K562 (cell line): ENCODE measurements around the gene CNOT1. TPM values are rescaled to one million over a fixed set of nuclear protein-coding genes. Genes with fewer than 3 reads are reported as not detected.

Experiments used
- CBFA2T3 ChIP-seq: fragments of 450-650 bp; IDR thresholded peaks from 2 replicates; pipeline ENCODE4 v1.6.1; 2017
- CBX3 ChIP-seq, 2 experiments: IDR thresholded peaks; 1 replicate in 1 of 2; 2 replicates in 1 of 2; pipeline ENCODE4 v1.6.1; 2012; ENCODE audit warnings: inconsistent platforms in 2 of 2, low read length in 2 of 2, borderline replicate concordance in 1 of 2, control low read depth in 1 of 2
- MEF2A ChIP-seq: IDR thresholded peaks from 2 replicates; pipeline ENCODE4 v1.6.1; 2011; ENCODE audit warnings: low read depth, mild to moderate bottlenecking, low read length, moderate library complexity; ENCODE audit not compliant: control insufficient read depth
- NR4A1 ChIP-seq, 2 experiments: fragments of 250-450 bp in 1 of 2; fragments of 450-650 bp in 1 of 2; sonication (Bioruptor Pico) in 1 of 2; IDR thresholded peaks; 2 replicates each; pipeline versions ENCODE4 v1.4.0 to v1.6.1; 2016 to 2020; ENCODE audit warnings: mild to moderate bottlenecking in 2 of 2, missing compliant biosample characterization in 1 of 2, missing genetic modification characterization in 1 of 2, moderate library complexity in 1 of 2
- PHF20 ChIP-seq: fragments of 450-650 bp; IDR thresholded peaks from 2 replicates; pipeline ENCODE4 v1.6.1; 2018; ENCODE audit not compliant: partially characterized antibody
- PHTF2 ChIP-seq: fragments of 250-450 bp; sonication (Bioruptor Pico); IDR thresholded peaks from 2 replicates; pipeline ENCODE4 v1.5.0; 2021; ENCODE audit warnings: mild to moderate bottlenecking
- SIRT6 ChIP-seq: IDR thresholded peaks from one replicate; pipeline ENCODE4 v1.6.1; 2012; ENCODE audit warnings: low read depth, mild to moderate bottlenecking, control low read depth, inconsistent platforms, low read length, moderate library complexity
- ZFP30 ChIP-seq: fragments of 250-450 bp; sonication (Bioruptor Pico); IDR thresholded peaks from 2 replicates; pipeline ENCODE4 v1.8.0; 2022; ENCODE audit warnings: moderate library complexity, mild to moderate bottlenecking, inconsistent platforms, borderline replicate concordance
- ZNF143 ChIP-seq: sonication (generic); formaldehyde crosslinking; IDR thresholded peaks from 2 replicates; pipeline ENCODE4 v1.9.0; 2022; ENCODE audit warnings: mild to moderate bottlenecking, missing genetic modification reagents
- ZNF561 ChIP-seq: fragments of 450-650 bp; formaldehyde crosslinking; conservative IDR thresholded peaks from 2 replicates; pipeline ENCODE4 v1.4.0; 2020; ENCODE audit warnings: mild to moderate bottlenecking, moderate library complexity
- polyA plus RNA-seq, 8 experiments: library from polyadenylated mRNA; depleted of rRNA in 4 of 8; stranded (reverse) in 5 of 8; unstranded in 3 of 8; fragments of >200 nt; fragmentation: Nextera tagmentation in 2 of 8; fragmentation: Illumina TruSeq in 1 of 8; extraction: Ambion mirVana in 2 of 8; extraction: Trizol in 1 of 8; gene quantifications; 2 replicates each; pipeline versions ENCODE4 v1.2.1 to v1.2.3, GENCODE V29; 2011 to 2014; ENCODE audit warnings: inconsistent platforms in 1 of 8, missing spikeins in 1 of 8
- total RNA-seq, 7 experiments: library from RNA; depleted of rRNA in 6 of 7; stranded (reverse); fragments of >200 nt in 6 of 7; fragmentation: Illumina TruSeq in 2 of 7; extraction: Trizol in 2 of 7; gene quantifications; 2 replicates each; pipeline versions ENCODE4 v1.2.1 to v1.2.3, GENCODE V29; 2011 to 2021; ENCODE audit warnings: low replicate concordance in 1 of 7
- TF ChIP-seq, protein P1 (sequence below): sonication (generic); formaldehyde crosslinking; IDR thresholded peaks from 2 replicates; pipeline ENCODE4 v1.8.0; 2022; ENCODE audit warnings: missing genetic modification reagents, mild to moderate bottlenecking, borderline replicate concordance
- TF ChIP-seq, protein P2 (sequence below): fragments of 250-450 bp; sonication (Bioruptor Pico); IDR thresholded peaks from 2 replicates; pipeline ENCODE4 v1.8.0; 2021; ENCODE audit warnings: borderline replicate concordance, mild to moderate bottlenecking, moderate library complexity; ENCODE audit not compliant: poor library complexity, severe bottlenecking
- TF ChIP-seq, protein P3 (sequence below): fragments of 450-650 bp; IDR thresholded peaks from 2 replicates; pipeline ENCODE4 v1.6.1; 2016; ENCODE audit warnings: low read depth
- TF ChIP-seq, protein P4 (sequence below): sonication (generic); formaldehyde crosslinking; IDR thresholded peaks from 2 replicates; pipeline ENCODE4 v1.8.1; 2023; ENCODE audit warnings: mild to moderate bottlenecking, missing genetic modification reagents, moderate library complexity

Gene CNOT1
- total and polyA plus RNA-seq, 9 of the 15 experiments (the other 6 are each of a cell fraction or from before 2014, with no cell fraction given) = 110 to 270 (median 220) TPM

DNA sequence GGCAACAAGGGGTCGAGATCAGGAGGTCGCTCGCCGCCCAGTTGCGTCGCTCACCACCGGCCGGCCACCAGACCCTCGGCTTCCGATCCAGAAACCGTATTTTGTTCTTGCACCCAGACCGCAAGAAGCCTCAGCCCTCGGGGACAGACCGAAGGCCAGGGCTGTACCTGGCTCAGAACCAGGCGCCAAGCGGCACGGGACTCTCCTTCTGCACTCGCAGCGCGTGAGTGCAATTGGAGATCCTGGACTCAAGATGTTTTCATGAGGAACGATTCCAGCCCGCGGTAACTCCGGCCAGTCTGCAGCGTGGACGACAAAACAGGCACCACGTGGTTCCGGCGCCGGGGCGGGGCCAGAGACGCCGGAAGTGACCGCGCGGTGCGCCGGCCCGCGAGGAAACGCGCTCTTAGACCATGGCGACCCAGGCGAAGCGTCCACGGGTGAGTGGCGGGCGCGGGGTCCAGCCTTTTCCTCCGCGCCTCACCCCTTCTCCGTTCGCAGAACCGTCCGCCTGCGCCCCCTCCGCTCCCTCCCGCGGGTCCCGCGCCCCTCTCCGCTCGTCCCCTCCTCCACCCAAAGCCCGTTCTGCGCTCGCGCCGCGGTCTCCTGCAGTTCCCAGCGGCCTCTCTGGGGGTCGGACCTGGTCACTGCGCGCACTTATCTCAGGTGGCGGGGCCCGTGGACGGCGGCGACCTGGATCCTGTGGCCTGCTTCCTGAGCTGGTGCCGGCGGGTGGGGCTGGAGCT, 114.3 kb downstream of the CNOT1 start, which contains the start of gene SETD6 (continued):
- TF ChIP-seq NR4A1 (CRISPR knock-in tag; IDR thresholded peaks at IDR 0.05) (no peak), NR4A1 (tag; IDR thresholded peaks at IDR 0.05) (no peak), PHTF2 (CRISPR knock-in tag) (no peak), CBFA2T3 (0 out of 2 replicates have a peak, but pooled peaks have one; percentile 7), SIRT6 (no peak), ZNF143 (CRISPR knock-in tag) (0 out of 2 replicates have a peak, but pooled peaks have one; percentile 44), CBX3 (IDR thresholded peaks at IDR 0.05; ENCODE audit: borderline replicate concordance in 1 of 2, low read length in 2 of 2) (no peak), ZFP30 (CRISPR knock-in tag) (no peak), ZNF561 (CRISPR knock-in tag) (no peak), PHF20 (peak; percentile 80), MEF2A (no peak)
- TF ChIP-seq, protein P1, sequence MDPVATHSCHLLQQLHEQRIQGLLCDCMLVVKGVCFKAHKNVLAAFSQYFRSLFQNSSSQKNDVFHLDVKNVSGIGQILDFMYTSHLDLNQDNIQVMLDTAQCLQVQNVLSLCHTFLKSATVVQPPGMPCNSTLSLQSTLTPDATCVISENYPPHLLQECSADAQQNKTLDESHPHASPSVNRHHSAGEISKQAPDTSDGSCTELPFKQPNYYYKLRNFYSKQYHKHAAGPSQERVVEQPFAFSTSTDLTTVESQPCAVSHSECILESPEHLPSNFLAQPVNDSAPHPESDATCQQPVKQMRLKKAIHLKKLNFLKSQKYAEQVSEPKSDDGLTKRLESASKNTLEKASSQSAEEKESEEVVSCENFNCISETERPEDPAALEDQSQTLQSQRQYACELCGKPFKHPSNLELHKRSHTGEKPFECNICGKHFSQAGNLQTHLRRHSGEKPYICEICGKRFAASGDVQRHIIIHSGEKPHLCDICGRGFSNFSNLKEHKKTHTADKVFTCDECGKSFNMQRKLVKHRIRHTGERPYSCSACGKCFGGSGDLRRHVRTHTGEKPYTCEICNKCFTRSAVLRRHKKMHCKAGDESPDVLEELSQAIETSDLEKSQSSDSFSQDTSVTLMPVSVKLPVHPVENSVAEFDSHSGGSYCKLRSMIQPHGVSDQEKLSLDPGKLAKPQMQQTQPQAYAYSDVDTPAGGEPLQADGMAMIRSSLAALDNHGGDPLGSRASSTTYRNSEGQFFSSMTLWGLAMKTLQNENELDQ (CRISPR knock-in tag) = no peak
- TF ChIP-seq, protein P2, sequence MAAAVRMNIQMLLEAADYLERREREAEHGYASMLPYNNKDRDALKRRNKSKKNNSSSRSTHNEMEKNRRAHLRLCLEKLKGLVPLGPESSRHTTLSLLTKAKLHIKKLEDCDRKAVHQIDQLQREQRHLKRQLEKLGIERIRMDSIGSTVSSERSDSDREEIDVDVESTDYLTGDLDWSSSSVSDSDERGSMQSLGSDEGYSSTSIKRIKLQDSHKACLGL = peak; percentile 92
- TF ChIP-seq, protein P3, sequence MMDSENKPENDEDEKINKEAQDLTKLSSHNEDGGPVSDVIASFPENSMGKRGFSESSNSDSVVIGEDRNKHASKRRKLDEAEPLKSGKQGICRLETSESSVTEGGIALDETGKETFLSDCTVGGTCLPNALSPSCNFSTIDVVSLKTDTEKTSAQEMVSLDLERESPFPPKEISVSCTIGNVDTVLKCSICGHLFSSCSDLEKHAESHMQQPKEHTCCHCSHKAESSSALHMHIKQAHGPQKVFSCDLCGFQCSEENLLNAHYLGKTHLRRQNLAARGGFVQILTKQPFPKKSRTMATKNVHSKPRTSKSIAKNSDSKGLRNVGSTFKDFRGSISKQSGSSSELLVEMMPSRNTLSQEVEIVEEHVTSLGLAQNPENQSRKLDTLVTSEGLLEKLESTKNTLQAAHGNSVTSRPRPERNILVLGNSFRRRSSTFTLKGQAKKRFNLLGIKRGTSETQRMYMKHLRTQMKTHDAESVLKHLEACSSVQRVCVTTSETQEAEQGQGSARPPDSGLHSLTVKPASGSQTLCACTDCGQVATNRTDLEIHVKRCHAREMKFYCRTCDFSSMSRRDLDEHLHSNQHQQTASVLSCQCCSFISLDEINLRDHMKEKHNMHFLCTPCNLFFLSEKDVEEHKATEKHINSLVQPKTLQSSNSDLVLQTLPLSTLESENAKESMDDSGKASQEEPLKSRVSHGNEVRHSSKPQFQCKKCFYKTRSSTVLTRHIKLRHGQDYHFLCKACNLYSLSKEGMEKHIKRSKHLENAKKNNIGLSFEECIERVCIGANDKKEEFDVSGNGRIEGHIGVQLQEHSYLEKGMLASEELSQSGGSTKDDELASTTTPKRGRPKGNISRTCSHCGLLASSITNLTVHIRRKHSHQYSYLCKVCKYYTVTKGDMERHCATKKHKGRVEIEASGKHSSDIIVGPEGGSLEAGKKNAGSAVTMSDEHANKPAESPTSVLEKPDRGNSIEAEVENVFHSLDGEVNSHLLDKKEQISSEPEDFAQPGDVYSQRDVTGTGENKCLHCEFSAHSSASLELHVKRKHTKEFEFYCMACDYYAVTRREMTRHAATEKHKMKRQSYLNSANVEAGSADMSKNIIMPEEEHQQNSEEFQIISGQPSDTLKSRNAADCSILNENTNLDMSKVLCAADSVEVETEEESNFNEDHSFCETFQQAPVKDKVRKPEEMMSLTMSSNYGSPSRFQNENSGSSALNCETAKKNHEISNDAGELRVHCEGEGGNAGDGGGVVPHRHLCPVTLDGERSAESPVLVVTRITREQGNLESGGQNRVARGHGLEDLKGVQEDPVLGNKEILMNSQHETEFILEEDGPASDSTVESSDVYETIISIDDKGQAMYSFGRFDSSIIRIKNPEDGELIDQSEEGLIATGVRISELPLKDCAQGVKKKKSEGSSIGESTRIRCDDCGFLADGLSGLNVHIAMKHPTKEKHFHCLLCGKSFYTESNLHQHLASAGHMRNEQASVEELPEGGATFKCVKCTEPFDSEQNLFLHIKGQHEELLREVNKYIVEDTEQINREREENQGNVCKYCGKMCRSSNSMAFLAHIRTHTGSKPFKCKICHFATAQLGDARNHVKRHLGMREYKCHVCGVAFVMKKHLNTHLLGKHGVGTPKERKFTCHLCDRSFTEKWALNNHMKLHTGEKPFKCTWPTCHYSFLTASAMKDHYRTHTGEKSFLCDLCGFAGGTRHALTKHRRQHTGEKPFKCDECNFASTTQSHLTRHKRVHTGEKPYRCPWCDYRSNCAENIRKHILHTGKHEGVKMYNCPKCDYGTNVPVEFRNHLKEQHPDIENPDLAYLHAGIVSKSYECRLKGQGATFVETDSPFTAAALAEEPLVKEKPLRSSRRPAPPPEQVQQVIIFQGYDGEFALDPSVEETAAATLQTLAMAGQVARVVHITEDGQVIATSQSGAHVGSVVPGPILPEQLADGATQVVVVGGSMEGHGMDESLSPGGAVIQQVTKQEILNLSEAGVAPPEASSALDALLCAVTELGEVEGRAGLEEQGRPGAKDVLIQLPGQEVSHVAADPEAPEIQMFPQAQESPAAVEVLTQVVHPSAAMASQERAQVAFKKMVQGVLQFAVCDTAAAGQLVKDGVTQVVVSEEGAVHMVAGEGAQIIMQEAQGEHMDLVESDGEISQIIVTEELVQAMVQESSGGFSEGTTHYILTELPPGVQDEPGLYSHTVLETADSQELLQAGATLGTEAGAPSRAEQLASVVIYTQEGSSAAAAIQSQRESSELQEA = no peak
- TF ChIP-seq, protein P4, sequence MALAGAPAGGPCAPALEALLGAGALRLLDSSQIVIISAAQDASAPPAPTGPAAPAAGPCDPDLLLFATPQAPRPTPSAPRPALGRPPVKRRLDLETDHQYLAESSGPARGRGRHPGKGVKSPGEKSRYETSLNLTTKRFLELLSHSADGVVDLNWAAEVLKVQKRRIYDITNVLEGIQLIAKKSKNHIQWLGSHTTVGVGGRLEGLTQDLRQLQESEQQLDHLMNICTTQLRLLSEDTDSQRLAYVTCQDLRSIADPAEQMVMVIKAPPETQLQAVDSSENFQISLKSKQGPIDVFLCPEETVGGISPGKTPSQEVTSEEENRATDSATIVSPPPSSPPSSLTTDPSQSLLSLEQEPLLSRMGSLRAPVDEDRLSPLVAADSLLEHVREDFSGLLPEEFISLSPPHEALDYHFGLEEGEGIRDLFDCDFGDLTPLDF (CRISPR knock-in tag) = peak; percentile 75; the same call in 1 of the 2 replicates
